Uterus (tissue), 4 donors: Measurements from ENCODE around the gene PRTN3. TPM values are rescaled to one million over a fixed set of nuclear protein-coding genes. Genes with fewer than 3 reads are reported as not detected.
A peak's percentile ranks its signal among the peaks of the same experiment; 100 is the strongest.

Experiments
- DNase-seq, 2 donors: peaks; one replicate each; pipeline ENCODE4 v3.0.0-alpha.2; 2019 to 2020
- H3K27ac ChIP-seq, 2 donors: fragments of 200-600 bp; sonication (generic); 1 replicate in 1 of 2; 2 replicates in 1 of 2; pipeline ENCODE4 v1.5.1; 2016 to 2018
- H3K27me3 ChIP-seq, 2 donors: fragments of 200-600 bp; sonication (generic); one replicate each; pipeline ENCODE4 v1.5.1; 2018 to 2019; ENCODE audit warnings: control low read depth in 1 of 2
- H3K36me3 ChIP-seq, 2 donors: fragments of 200-600 bp; sonication (generic); one replicate each; pipeline ENCODE4 v1.5.1; 2019; ENCODE audit warnings: control low read depth in 1 of 2
- H3K4me1 ChIP-seq, 2 donors: fragments of 200-600 bp; sonication (generic); one replicate each; pipeline ENCODE4 v1.5.1; 2018 to 2019; ENCODE audit warnings: control low read depth in 1 of 2
- H3K4me3 ChIP-seq, 2 donors: fragments of 200-600 bp; sonication (generic); 1 replicate in 1 of 2; 2 replicates in 1 of 2; pipeline ENCODE4 v1.5.1; 2018 to 2019; ENCODE audit warnings: mild to moderate bottlenecking in 1 of 2
- H3K9me3 ChIP-seq, 2 donors: fragments of 200-600 bp; sonication (generic); one replicate each; pipeline ENCODE4 v1.5.1; 2019; ENCODE audit warnings: control low read depth in 1 of 2
- CTCF ChIP-seq, 4 experiments: fragments of 200-600 bp in 2 of 4; fragments of 450-650 bp in 2 of 4; sonication (generic) in 2 of 4; IDR thresholded peaks; one replicate each; pipeline ENCODE4 v1.5.1; 2016 to 2019; ENCODE audit warnings: antibody characterized with exemption in 4 of 4, mild to moderate bottlenecking in 2 of 4, moderate library complexity in 1 of 4
- POLR2A ChIP-seq, 2 donors: fragments of 450-650 bp; IDR thresholded peaks; one replicate each; pipeline ENCODE4 v1.6.1; 2016; ENCODE audit warnings: antibody characterized with exemption in 2 of 2, mild to moderate bottlenecking in 1 of 2, moderate library complexity in 1 of 2
- intact Hi-C: fragments of 100-400 bp; cut with DNase I; formaldehyde crosslinking; loops from one replicate; pipeline ENCODE4 v1.15.1; 2023; ENCODE audit warnings: low total_unique reads
- total RNA-seq, 4 donors: library from RNA; depleted of rRNA in 3 of 4; stranded (reverse); fragments of >200 nt in 3 of 4; gene quantifications; one replicate each; pipeline versions ENCODE4 v1.1.0 to v1.2.4, GENCODE V29; 2014 to 2023
- donor health status: DM: yes; HTN: yes; CAD: no.

PRTN3 gene
- total RNA-seq, 4 donors from 2014 or later, result 2.9 TPM; not detected in 3

- no peak for TF ChIP-seq CTCF (IDR thresholded peaks at IDR 0.05)
- no peak for TF ChIP-seq POLR2A (IDR thresholded peaks at IDR 0.05)
- Histone ChIP-seq H3K27me3 (no peaks in the 10 kb centered on the region), H3K27ac (no peak overlapping the region), H3K4me1 (peaks cover 5 to 16% of the 10 kb centered on the region in 2 donors), H3K4me3 (no peak overlapping the region), H3K9me3 (no peaks in the 10 kb centered on the region), H3K36me3 (no peaks in the 10 kb centered on the region)
- DNase-seq, result no peak
- intact Hi-C loops, result loop anchor here (5.0 to 10.0 kb wide), 2 partner anchors 50 to 118 kb away; partner anchors contain the start of genes KISS1R and WDR18
Measured at GRCh38 chr19:866769-867300, 26.0 kb downstream of the PRTN3 start.

- DNase-seq, result no peak
- Histone ChIP-seq H3K4me3 (no peak overlapping the region), H3K4me1 (peaks cover 5 to 21% of the 10 kb centered on the region in 2 donors), H3K36me3 (no peaks in the 10 kb centered on the region), H3K9me3 (no peaks in the 10 kb centered on the region), H3K27me3 (no peaks in the 10 kb centered on the region), H3K27ac (no peak overlapping the region)
- intact Hi-C loops, result loop anchor here (5.0 to 10.0 kb wide), 2 partner anchors 50 to 117 kb away; partner anchors contain the start of genes KISS1R and WDR18
- TF ChIP-seq POLR2A (IDR thresholded peaks at IDR 0.05) (no peak), CTCF (IDR thresholded peaks at IDR 0.05) (no peak)
Measured at GRCh38 chr19:867301-867793, 26.5 kb downstream of the PRTN3 start.

- TF ChIP-seq POLR2A (IDR thresholded peaks at IDR 0.05) (no peak), CTCF (IDR thresholded peaks at IDR 0.05) (no peak)
- H3K27me3 ChIP-seq, result no peaks in the 10 kb centered on the region
- no peak overlapping the region for H3K27ac ChIP-seq
- intact Hi-C loops, result loop anchor here (5.0 to 10.0 kb wide), 2 partner anchors 49 to 117 kb away; partner anchors contain the start of genes KISS1R and WDR18
- peaks cover 5 to 19% of the 10 kb centered on the region in 2 donors for H3K4me1 ChIP-seq
- H3K9me3 ChIP-seq, result no peaks in the 10 kb centered on the region
- H3K4me3 ChIP-seq, result no peak overlapping the region
- no peak for DNase-seq
- H3K36me3 ChIP-seq, result no peaks in the 10 kb centered on the region
Measured at GRCh38 chr19:867855-868457, 27.2 kb downstream of the PRTN3 start.

GRCh38 chr19:868458-869244 lies 27.9 kb downstream of the PRTN3 start:
- Histone ChIP-seq H3K36me3 (no peaks in the 10 kb centered on the region), H3K27ac (peak overlapping the region; percentile 92 to 96)

More at GRCh38 chr19:868458-869244, 27.9 kb downstream of the PRTN3 start:
- H3K9me3 ChIP-seq, result no peaks in the 10 kb centered on the region
- H3K4me3 ChIP-seq, result no peak overlapping the region
- DNase-seq, result no peak
- H3K27me3 ChIP-seq, result no peaks in the 10 kb centered on the region
- TF ChIP-seq POLR2A (IDR thresholded peaks at IDR 0.05) (no peak), CTCF (IDR thresholded peaks at IDR 0.05) (no peak)
- peaks cover 5 to 17% of the 10 kb centered on the region in 2 donors for H3K4me1 ChIP-seq
- intact Hi-C loops, result loop anchor here (5.0 to 10.0 kb wide), 2 partner anchors 49 to 116 kb away; partner anchors contain the start of genes KISS1R and WDR18
